Right hindlimb (tissue), 1 donor: ENCODE measurements around the gene TRDMT1.

ENCODE experiments used
- DNase-seq: peaks from one replicate; pipeline ENCODE4 v3.0.0-alpha.2; 2018

Gene TRDMT1

GRCh38 chr10:17169803-17170202 lies 31.7 kb downstream of the TRDMT1 start:
- no peak for DNase-seq

GRCh38 chr10:17166699-17167098 lies 34.8 kb downstream of the TRDMT1 start:
- no peak for DNase-seq

GRCh38 chr10:17162828-17163227 lies 38.6 kb downstream of the TRDMT1 start:
- no peak for DNase-seq

- no peak for DNase-seq
These were observed 39.7 kb downstream of the TRDMT1 start for GRCh38 chr10:17161775-17162174.

- DNase-seq, result no peak
These were observed 44.4 kb downstream of the TRDMT1 start for GRCh38 chr10:17157024-17157423.

GRCh38 chr10:17155826-17156225 lies 45.6 kb downstream of the TRDMT1 start:
- no peak for DNase-seq

- no peak for DNase-seq
These were observed 47.4 kb downstream of the TRDMT1 start for GRCh38 chr10:17154116-17154515.

- DNase-seq, result no peak
These were observed 48.2 kb downstream of the TRDMT1 start for GRCh38 chr10:17153321-17153720.

- no peak for DNase-seq
These were observed 49.8 kb downstream of the TRDMT1 start for GRCh38 chr10:17151716-17152115.

- no peak for DNase-seq
These were observed 53.5 kb downstream of the TRDMT1 start for GRCh38 chr10:17147884-17148489.

- DNase-seq, result no peak
These were observed 54.6 kb downstream of the TRDMT1 start for GRCh38 chr10:17146892-17147291.

- DNase-seq, result no peak
These were observed 56.2 kb downstream of the TRDMT1 start for GRCh38 chr10:17145239-17145638.

- DNase-seq, result no peak
These were observed 56.7 kb downstream of the TRDMT1 start for GRCh38 chr10:17144757-17145156.

GRCh38 chr10:17144032-17144431 lies 57.4 kb downstream of the TRDMT1 start:
- no peak for DNase-seq

GRCh38 chr10:17143055-17143690 lies 58.3 kb downstream of the TRDMT1 start:
- DNase-seq, result no peak

GRCh38 chr10:17141504-17142229 lies 59.8 kb downstream of the TRDMT1 start:
- no peak for DNase-seq

- DNase-seq, result no peak
These were observed 61.1 kb downstream of the TRDMT1 start for GRCh38 chr10:17140386-17140761.

- no peak for DNase-seq
These were observed 62.9 kb downstream of the TRDMT1 start for GRCh38 chr10:17138460-17139042.

GRCh38 chr10:17134737-17135260 lies 66.7 kb downstream of the TRDMT1 start:
- no peak for DNase-seq

- no peak for DNase-seq
These were observed 67.2 kb downstream of the TRDMT1 start for GRCh38 chr10:17134282-17134681.

- no peak for DNase-seq
These were observed 71.7 kb downstream of the TRDMT1 start, which contains the start of gene CUBN for GRCh38 chr10:17129741-17130140. CUBN (minus strand) TSS chr10:17129811; CDS start chr10:17129765, 46 bp downstream.

- no peak for DNase-seq
These were observed 73.2 kb downstream of the TRDMT1 start for GRCh38 chr10:17128261-17128660.

- no peak for DNase-seq
These were observed 75.1 kb downstream of the TRDMT1 start for GRCh38 chr10:17126327-17126726.
